ENCODE measurements around the gene ZBTB32.

DNA sequence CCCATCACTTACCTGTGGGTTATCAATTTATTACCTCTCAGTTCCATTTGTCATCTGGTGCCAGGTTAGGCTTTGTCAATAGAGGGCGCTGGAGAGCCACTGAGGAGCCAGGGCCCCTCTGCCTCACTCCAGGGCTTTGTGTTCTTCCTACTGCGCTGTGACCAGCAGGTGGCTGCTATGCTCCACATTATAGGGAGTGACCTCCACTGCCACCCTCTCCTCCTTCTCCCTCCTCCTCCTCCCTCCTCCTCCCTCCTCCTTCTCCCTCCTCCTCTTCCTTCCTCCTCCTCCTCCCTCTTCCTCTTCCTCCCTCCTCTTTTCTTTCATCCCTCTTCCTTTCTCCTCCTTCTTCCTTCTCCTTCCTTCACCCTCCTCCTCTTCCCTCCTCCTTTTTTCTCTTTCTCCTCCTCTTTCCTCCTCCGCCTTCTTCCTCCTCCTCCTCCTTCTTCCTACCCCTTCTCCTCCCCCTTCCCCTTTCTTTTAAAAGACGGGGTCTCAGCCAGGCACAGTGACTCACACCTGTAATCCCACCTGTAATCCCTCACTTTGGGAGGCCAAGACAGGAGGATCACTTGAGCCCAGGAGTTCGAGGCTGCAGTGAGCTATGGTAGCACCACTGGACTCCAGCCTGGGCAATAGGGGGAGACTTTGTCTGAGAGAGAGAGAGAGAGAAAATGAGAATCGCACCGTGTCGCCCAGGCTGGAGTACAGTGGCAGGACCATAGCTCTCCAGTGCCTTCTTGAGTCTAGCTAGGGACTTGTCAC lies 10.3 kb upstream of the ZBTB32 start:
- no peak for TF ChIP-seq POLR2A (IDR thresholded peaks at IDR 0.05)
- TF ChIP-seq, protein P1, sequence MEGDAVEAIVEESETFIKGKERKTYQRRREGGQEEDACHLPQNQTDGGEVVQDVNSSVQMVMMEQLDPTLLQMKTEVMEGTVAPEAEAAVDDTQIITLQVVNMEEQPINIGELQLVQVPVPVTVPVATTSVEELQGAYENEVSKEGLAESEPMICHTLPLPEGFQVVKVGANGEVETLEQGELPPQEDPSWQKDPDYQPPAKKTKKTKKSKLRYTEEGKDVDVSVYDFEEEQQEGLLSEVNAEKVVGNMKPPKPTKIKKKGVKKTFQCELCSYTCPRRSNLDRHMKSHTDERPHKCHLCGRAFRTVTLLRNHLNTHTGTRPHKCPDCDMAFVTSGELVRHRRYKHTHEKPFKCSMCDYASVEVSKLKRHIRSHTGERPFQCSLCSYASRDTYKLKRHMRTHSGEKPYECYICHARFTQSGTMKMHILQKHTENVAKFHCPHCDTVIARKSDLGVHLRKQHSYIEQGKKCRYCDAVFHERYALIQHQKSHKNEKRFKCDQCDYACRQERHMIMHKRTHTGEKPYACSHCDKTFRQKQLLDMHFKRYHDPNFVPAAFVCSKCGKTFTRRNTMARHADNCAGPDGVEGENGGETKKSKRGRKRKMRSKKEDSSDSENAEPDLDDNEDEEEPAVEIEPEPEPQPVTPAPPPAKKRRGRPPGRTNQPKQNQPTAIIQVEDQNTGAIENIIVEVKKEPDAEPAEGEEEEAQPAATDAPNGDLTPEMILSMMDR (IDR thresholded peaks at IDR 0.05), result peak; percentile 88 to 97 (median 96)

Measured in ovary (tissue), 3 donors.